Neuronal stem cell (in vitro differentiated cells): ENCODE data around the gene PKP4.

Experiments
- DNase-seq: peaks from one replicate; pipeline ENCODE4 v3.0.0-alpha.2; 2013; ENCODE audit warnings: low spot score
- H2AFZ ChIP-seq: one replicate; pipeline ENCODE4 v1.6.1; 2013; ENCODE audit warnings: mild to moderate bottlenecking, low read length, inconsistent platforms
- H2AK5ac ChIP-seq: 2 replicates; pipeline ENCODE4 v1.6.1; 2013; ENCODE audit warnings: low read depth, mild to moderate bottlenecking, inconsistent platforms, low read length, moderate library complexity, mixed read lengths
- H2BK120ac ChIP-seq: 2 replicates; pipeline ENCODE4 v1.6.1; 2013; ENCODE audit warnings: low read depth, mild to moderate bottlenecking, inconsistent platforms, low read length, moderate library complexity, mixed read lengths
- H2BK12ac ChIP-seq: one replicate; pipeline ENCODE4 v1.6.1; 2013; ENCODE audit warnings: low read length, inconsistent platforms
- H2BK15ac ChIP-seq: 2 replicates; pipeline ENCODE4 v1.6.1; 2013; ENCODE audit warnings: mild to moderate bottlenecking, low read length, inconsistent platforms, mixed read lengths
- H2BK5ac ChIP-seq: one replicate; pipeline ENCODE4 v1.6.1; 2013; ENCODE audit warnings: inconsistent platforms, mild to moderate bottlenecking, low read length, moderate library complexity
- H3K14ac ChIP-seq: one replicate; pipeline ENCODE4 v1.6.1; 2013; ENCODE audit warnings: low read length, inconsistent platforms
- H3K18ac ChIP-seq: 2 replicates; pipeline ENCODE4 v1.6.1; 2013; ENCODE audit warnings: low read length, inconsistent platforms
- H3K23ac ChIP-seq: 2 replicates; pipeline ENCODE4 v1.6.1; 2013; ENCODE audit warnings: low read depth, mild to moderate bottlenecking, mixed read lengths, low read length, inconsistent platforms; ENCODE audit not compliant: poor library complexity
- H3K27ac ChIP-seq: replicated peaks from 3 replicates; pipeline ENCODE4 v1.5.1; 2013; ENCODE audit warnings: low read length, inconsistent platforms
- H3K27me3 ChIP-seq, 3 experiments: 2 replicates each; pipeline ENCODE4 v1.6.1; 2013; ENCODE audit warnings: low read length in 3 of 3, mild to moderate bottlenecking in 2 of 3, inconsistent platforms in 1 of 3, low read depth in 1 of 3, mixed read lengths in 1 of 3, moderate library complexity in 1 of 3; ENCODE audit not compliant: control insufficient read depth in 3 of 3, insufficient read depth in 3 of 3
- H3K36me3 ChIP-seq, 2 donors: replicated peaks in 1 of 2; 2 replicates each; pipeline ENCODE4 v1.6.1; 2013; ENCODE audit warnings: low read length in 2 of 2; ENCODE audit not compliant: control insufficient read depth in 2 of 2, insufficient read depth in 2 of 2
- H3K4ac ChIP-seq: 2 replicates; pipeline ENCODE4 v1.6.1; 2013; ENCODE audit warnings: inconsistent platforms, mild to moderate bottlenecking, low read length, moderate library complexity
- H3K4me1 ChIP-seq, 2 donors: 1 replicate in 1 of 2; 2 replicates in 1 of 2; pipeline ENCODE4 v1.6.1; 2013; ENCODE audit warnings: low read length in 2 of 2, low read depth in 1 of 2; ENCODE audit not compliant: control insufficient read depth in 2 of 2, insufficient read depth in 1 of 2
- H3K4me2 ChIP-seq: one replicate; pipeline ENCODE4 v1.6.1; 2013; ENCODE audit warnings: mild to moderate bottlenecking, low read length, inconsistent platforms; ENCODE audit not compliant: insufficient read depth, poor library complexity, severe bottlenecking
- H3K4me3 ChIP-seq, 2 donors: 2 replicates each; pipeline ENCODE4 v1.5.1; 2013; ENCODE audit warnings: low read length in 2 of 2, mild to moderate bottlenecking in 2 of 2, inconsistent platforms in 1 of 2, moderate library complexity in 1 of 2
- H3K79me1 ChIP-seq: one replicate; pipeline ENCODE4 v1.6.1; 2013; ENCODE audit warnings: low read depth, mild to moderate bottlenecking, inconsistent platforms, low read length, moderate library complexity
- H3K9ac ChIP-seq: one replicate; pipeline ENCODE4 v1.6.1; 2013; ENCODE audit warnings: mild to moderate bottlenecking, low read depth, low read length, inconsistent platforms; ENCODE audit not compliant: poor library complexity
- H3K9me3 ChIP-seq, 2 donors: replicated peaks in 1 of 2; 2 replicates each; pipeline versions ENCODE3 to v1.6.1; 2013; ENCODE audit warnings: low read length in 2 of 2, mild to moderate bottlenecking in 2 of 2, inconsistent platforms in 1 of 2, low read depth in 1 of 2, mixed read lengths in 1 of 2, moderate library complexity in 1 of 2; ENCODE audit not compliant: control insufficient read depth in 2 of 2, insufficient read depth in 1 of 2
- H4K8ac ChIP-seq: one replicate; pipeline ENCODE4 v1.6.1; 2013; ENCODE audit warnings: low read depth, mild to moderate bottlenecking, inconsistent platforms, low read length, moderate library complexity
- H4K91ac ChIP-seq: one replicate; pipeline ENCODE4 v1.6.1; 2013; ENCODE audit warnings: low read length, low read depth, mild to moderate bottlenecking, inconsistent platforms; ENCODE audit not compliant: poor library complexity
- WGBS, 2 donors: extraction: QIAGEN DNeasy Blood & Tissue Kit; methylation state at CpG; one replicate each; pipeline ENCODE4 v1.1.7; 2013; ENCODE audit warnings: missing lambda C conversion rate in 2 of 2, mixed read lengths in 1 of 2; ENCODE audit not compliant: insufficient read length in 2 of 2, insufficient replicate concordance in 1 of 2; ENCODE audit errors: extremely low coverage in 2 of 2; 5-methylcytosine and 5-hydroxymethylcytosine counted together

Gene PKP4

DNA sequence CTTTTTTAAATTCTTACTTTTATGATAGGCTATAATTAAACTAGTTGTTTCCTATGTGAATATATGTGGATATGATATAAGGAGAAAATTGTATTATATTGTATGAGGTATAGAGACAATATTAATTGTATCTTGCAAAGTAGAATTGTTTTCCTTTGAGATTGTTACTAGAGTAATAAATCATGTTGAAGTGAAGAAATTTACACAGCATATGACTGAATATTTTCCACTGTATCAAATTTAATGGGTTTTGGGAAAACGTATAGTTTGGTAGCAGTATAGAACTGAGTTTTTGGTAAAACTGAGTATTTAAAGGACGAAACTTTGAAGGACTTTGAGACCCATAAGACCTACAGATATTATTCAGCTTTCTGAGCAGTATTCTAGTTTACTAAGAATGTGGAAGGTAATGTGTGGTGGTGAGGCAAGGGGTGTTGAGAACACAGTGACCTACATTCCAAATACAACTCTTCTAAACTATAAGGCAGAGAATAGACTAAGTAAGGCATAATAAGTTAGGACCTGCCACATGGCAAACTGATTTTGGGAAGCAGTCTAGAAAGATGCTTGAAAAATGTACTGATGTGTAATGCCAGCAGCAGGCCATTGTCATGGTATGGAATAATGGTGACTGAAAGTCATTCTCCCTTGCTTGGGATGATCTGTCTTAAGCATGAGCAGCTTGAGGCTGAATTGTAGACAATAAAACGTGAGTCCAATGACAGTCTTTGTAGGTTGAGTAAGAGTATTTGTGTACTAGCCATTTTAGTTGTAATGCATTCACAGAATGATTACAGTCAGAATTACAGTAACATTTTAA is 29.6 kb downstream of the PKP4 start:
- Histone ChIP-seq H3K4me3 (no peak overlapping the region), H3K23ac (no peak overlapping the region), H3K4me1 (peaks cover 6 to 9% of the 10 kb centered on the region in 2 donors), H3K4ac (no peak overlapping the region), H4K8ac (no peak overlapping the region), H2AK5ac (no peak overlapping the region), H2BK5ac (no peak overlapping the region), H2BK120ac (no peak overlapping the region), H3K36me3 (no peaks in the 10 kb centered on the region), H2AFZ (no peak overlapping the region), H3K79me1 (peaks cover 2% of the 10 kb centered on the region), H3K9ac (no peak overlapping the region), H3K14ac (no peak overlapping the region), H3K18ac (no peak overlapping the region), H3K27ac (no peak overlapping the region), H2BK15ac (no peak overlapping the region), H3K9me3 (no peaks in the 10 kb centered on the region), H4K91ac (no peak overlapping the region), H2BK12ac (no peak overlapping the region), H3K4me2 (no peak overlapping the region), H3K27me3 (no peaks in the 10 kb centered on the region)
- WGBS, 2 donors: no CpG with 5 or more reads among the region's 3 CpGs
- DNase-seq: no peak

DNA sequence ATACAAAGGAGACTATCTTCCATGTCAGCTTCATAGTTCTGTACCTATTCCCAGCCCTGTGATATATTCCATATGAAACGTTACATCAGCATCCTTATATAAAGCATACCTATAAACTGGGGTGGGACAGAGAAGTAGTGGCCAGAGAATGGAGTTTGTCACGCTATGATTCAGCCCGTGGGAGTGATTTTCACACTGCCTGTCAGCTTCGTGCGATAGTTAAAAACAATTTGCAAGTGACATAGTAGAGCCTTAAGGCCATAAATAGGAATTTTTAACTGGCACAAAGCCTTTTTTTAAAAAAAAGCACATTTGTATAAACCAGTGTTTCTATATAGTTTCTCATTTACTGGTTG is 30.2 kb downstream of the PKP4 start:
- no peak overlapping the region for H4K8ac ChIP-seq
- DNase-seq: no peak
- H2AK5ac ChIP-seq: no peak overlapping the region
- H3K4ac ChIP-seq: no peak overlapping the region
- no peak overlapping the region for H3K14ac ChIP-seq
- no peak overlapping the region for H2BK120ac ChIP-seq
- H3K9me3 ChIP-seq: no peaks in the 10 kb centered on the region
- no peak overlapping the region for H2BK15ac ChIP-seq
- H4K91ac ChIP-seq: no peak overlapping the region
- H3K4me2 ChIP-seq: no peak overlapping the region
- H2AFZ ChIP-seq: no peak overlapping the region
- no CpG with 5 or more reads among the region's 5 CpGs for WGBS, 2 donors
- peaks cover 2% of the 10 kb centered on the region for H3K79me1 ChIP-seq
- H2BK5ac ChIP-seq: no peak overlapping the region
- no peak overlapping the region for H3K23ac ChIP-seq
- no peaks in the 10 kb centered on the region for H3K27me3 ChIP-seq
- no peak overlapping the region for H3K27ac ChIP-seq
- no peak overlapping the region for H3K9ac ChIP-seq
- H3K4me3 ChIP-seq: no peak overlapping the region
- H2BK12ac ChIP-seq: no peak overlapping the region
- no peaks in the 10 kb centered on the region for H3K36me3 ChIP-seq
- peaks cover 6 to 9% of the 10 kb centered on the region in 2 donors for H3K4me1 ChIP-seq
- H3K18ac ChIP-seq: no peak overlapping the region

DNA sequence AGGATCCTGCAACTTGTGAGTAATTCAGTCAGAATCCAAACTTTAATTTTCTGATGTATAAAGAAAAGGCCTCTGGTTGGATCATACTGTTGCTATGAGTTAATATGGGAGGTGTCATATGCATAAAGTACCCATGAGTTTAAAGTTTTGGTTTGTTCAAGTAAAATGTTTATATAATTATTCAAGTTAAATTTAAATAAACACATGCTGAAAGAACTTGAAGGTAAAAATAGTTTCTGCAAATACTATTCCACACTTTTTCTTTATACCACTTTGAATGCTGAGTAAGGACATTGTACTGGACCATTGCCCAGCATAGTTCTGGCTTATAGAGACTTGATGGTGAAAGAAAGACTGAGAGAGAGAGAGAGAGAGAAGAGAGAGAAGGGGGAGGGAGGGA is 30.7 kb downstream of the PKP4 start:
- H3K23ac ChIP-seq: no peak overlapping the region
- H2BK12ac ChIP-seq: no peak overlapping the region
- no peak overlapping the region for H3K27ac ChIP-seq
- no peak overlapping the region for H2AFZ ChIP-seq
- no peak overlapping the region for H3K4me2 ChIP-seq
- H3K9me3 ChIP-seq: no peaks in the 10 kb centered on the region
- no peak overlapping the region for H3K18ac ChIP-seq
- DNase-seq: no peak
- no peaks in the 10 kb centered on the region for H3K27me3 ChIP-seq
- H2BK5ac ChIP-seq: no peak overlapping the region
- peaks cover 2% of the 10 kb centered on the region for H3K79me1 ChIP-seq
- no peak overlapping the region for H2BK120ac ChIP-seq
- H3K36me3 ChIP-seq: no peaks in the 10 kb centered on the region
- no peak overlapping the region for H3K14ac ChIP-seq
- H3K4me3 ChIP-seq: no peak overlapping the region
- H3K4ac ChIP-seq: no peak overlapping the region
- H3K4me1 ChIP-seq: peaks cover 6 to 9% of the 10 kb centered on the region in 2 donors
- H3K9ac ChIP-seq: no peak overlapping the region
- H4K8ac ChIP-seq: no peak overlapping the region
- H2BK15ac ChIP-seq: no peak overlapping the region
- H4K91ac ChIP-seq: no peak overlapping the region
- H2AK5ac ChIP-seq: no peak overlapping the region

- no peak overlapping the region for H3K14ac ChIP-seq
- peaks cover 9% of the 10 kb centered on the region in 2 donors for H3K4me1 ChIP-seq
- no peak overlapping the region for H4K8ac ChIP-seq
- H4K91ac ChIP-seq: no peak overlapping the region
- H3K4me3 ChIP-seq: no peak overlapping the region
- H2BK120ac ChIP-seq: no peak overlapping the region
- H3K18ac ChIP-seq: no peak overlapping the region
- WGBS, 2 donors: no CpG with 5 or more reads among the region's 2 CpGs
- H2AFZ ChIP-seq: no peak overlapping the region
- no peak for DNase-seq
- no peak overlapping the region for H3K4ac ChIP-seq
- H3K4me2 ChIP-seq: no peak overlapping the region
- no peak overlapping the region for H2AK5ac ChIP-seq
- H2BK15ac ChIP-seq: no peak overlapping the region
- no peak overlapping the region for H2BK12ac ChIP-seq
- no peak overlapping the region for H3K9ac ChIP-seq
- H3K36me3 ChIP-seq: no peaks in the 10 kb centered on the region
- H3K27ac ChIP-seq: no peak overlapping the region
- H3K23ac ChIP-seq: no peak overlapping the region
- peaks cover 2% of the 10 kb centered on the region for H3K79me1 ChIP-seq
- no peak overlapping the region for H2BK5ac ChIP-seq
- no peaks in the 10 kb centered on the region for H3K9me3 ChIP-seq
- no peaks in the 10 kb centered on the region for H3K27me3 ChIP-seq
Observed at GRCh38 chr2:158488442-158489216, 31.9 kb downstream of the PKP4 start.
